Stimulated activated CD4-positive, alpha-beta T cell treated with anti-CD3 and anti-CD28 coated beads, Interleukin-2, amount 100 ng/mL, for 24 hours (primary cell): ENCODE measurements around the gene CEP170B.
"Not testable (repeated sequence)": the region's sequence is repeated elsewhere in the genome, so short reads cannot be mapped to it uniquely, and the experiment has no call there.

Experiments used
- DNase-seq, 2 donors: peaks; one replicate each; pipeline ENCODE4 v3.0.0-alpha.2; 2020

Gene CEP170B

DNA sequence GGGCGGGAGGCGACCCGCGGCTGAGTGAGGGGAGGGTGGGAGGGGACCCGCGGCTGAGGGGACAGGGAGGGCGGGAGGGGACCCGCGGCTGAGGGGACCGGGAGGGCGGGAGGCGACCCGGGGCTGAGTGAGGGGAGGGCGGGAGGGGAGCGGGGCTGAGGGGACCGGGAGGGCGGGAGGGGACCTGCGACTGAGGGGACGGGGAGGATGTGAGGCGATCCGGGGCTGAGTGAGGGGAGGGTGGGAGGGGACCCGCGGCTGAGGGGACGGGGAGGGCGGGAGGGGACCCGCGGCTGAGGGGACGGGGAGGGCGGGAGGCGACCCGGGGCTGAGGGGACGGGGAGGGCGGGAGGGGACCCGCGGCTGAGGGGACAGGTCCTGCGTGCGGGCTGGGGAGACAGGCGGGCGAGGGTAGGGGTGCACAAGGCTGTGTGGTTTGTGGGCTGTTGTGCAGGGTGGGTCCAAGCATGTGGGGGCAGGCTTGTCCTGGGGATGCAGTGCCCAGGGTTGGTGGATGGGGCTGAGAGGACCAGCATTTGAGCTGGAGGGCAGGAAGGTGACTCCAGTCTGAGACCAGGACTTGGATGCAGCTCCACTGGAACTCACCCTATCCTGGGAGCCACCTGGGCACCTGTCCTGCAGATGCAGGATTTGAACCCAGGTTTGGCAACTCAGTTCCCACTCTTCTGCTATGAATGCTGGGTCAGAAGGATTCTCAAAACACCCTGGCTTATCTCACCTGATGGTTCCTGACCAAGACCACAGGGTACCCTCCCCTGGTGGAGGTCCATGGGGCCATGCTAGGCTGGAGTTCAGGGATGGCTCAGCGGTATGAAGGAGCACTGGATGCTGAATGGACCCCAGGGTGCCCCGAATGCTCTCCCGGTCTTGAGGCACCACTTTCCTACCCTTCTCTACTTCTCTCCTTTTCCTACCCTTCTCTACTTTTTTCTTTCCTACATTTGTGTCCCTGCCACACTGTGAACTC is 69.0 kb downstream of the CEP170B start:
- DNase-seq, result no peak

DNA sequence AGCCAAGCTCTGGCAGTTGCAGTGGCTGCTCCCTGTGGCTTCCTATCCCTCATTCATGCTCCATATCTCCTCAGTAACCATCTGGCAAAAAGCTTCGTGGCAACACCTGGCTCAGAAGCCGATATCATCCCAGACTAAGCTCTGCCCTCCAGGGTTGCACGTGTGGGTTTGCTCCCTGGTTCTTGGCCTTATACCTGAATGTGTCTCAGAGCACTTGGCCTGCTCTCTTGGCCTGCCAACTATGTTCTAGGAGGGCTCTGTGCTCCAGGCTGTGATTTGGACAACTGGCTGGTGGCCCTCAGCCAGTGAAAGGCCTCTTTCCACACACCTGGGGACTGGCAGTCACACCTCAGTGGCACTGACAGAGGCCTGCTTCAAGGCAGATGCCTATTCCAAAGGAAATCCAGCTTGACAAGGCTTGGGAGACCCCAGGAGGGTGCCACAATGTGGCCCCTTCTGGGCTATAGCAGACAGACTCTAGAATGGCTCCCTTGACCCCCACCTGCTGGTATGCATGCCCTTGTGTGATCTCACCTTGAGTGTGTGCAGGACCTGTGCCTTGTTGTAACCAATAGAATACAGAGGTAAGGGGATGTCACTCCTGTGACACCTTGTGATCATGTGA is 70.1 kb downstream of the CEP170B start:
- DNase-seq, result no peak

DNA sequence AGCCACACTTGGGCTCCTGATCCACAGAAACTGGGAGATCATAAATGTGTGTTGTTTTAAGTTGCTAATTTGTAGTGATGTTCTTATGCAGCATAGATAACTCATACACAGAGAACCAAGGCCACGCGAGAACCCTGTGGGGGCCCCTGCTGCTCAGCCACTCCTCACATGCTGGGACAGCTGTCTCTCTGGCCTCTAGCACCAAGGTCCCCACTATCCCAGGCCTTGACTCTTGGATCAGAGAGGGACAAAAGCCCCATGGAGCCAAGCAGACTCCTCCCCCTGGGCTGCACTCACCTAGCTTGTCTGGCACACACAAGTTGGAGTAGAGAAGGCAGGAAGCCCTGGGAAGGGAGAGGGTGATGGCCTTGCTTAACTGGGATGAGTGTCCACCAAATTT is 70.9 kb downstream of the CEP170B start:
- DNase-seq, result no peak

DNA sequence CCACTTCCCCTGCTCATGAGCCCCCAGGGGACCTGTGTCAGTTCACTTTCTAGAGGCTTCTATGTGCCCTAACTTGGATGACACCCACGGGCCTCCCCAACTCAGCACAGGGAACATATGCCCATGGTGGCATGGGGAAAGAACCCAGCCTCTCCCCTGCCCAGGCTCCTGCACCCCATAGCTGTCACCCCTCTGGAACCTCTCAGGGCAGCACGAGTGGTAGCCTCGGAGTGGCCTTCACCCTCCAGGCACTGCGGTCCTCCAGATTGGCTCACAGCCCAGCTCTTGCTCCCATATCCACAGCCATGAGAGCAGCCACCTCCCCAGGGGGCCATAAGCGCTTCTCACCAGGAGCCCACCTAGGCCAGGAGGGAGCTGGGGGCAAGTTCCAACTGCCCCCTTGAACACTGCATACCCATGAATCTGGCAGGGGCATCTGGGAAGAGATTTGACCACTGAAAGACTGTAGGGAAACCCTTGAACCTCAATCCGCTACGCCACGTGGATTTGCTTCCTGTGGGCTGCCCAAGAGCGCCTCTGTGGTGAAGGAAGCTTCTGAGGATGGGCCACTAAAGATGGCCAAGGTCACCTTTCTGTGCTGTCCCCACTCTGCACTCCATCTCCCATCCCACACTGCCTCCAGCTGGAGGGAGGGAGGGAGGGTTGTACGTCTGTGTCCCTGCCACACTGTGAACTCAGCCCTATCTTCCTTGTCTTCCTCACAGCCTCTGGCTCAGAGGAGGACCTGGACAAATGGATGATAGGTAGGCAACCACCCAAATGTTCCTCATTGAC is 71.5 kb downstream of the CEP170B start:
- DNase-seq, result no peak

DNA sequence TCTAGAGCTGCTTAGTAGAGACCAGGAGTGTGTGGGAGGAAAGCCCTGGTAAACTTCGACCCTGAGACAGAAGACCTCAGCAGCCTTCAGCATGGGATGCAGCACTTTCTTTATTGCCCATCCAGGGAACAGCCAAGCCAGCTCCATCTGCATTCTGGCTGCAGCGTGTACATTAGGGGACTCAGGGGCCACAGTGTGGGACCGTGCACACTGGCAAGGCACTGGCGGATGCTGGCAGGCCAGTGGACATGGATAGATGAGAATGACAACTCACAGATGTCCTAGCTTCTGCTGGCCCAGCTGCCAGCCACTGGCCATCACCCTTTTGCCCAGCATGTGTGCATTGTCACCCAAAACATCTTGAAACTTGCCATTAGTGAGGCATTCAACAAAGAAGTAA is 72.1 kb downstream of the CEP170B start:
- no peak for DNase-seq

DNA sequence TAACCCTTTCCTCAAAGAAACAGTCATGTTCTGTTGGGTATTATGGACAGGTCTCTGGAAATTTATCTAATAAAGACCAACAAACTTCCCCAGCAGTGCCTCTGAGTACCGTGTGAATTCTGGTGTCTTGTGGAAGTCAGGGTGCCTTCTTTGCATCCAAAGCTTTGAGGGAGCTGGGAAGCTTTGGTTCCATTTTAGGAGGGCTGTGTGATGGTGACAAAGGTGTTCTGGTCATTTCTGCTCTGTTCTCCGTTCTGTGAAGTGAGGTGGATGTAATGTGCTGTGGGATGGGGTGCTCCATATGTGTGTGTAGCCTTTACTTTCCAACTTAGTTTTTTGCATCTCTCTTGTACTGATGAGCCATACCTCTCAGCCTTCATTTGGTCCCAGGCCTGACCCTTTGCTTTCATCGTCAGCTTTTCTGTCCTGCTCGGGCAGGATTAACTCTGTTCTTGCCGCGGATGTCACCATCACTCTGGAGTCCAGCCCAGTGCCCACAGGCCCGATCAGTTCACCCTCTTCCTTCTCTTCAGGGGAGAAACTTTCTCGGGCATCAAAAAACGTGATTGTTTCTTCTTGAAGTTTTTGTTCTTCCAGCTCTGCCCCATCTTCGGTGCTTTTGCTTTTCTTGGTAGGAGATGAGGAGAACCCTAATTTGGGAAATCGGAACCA is 72.8 kb downstream of the CEP170B start:
- no peak for DNase-seq

DNA sequence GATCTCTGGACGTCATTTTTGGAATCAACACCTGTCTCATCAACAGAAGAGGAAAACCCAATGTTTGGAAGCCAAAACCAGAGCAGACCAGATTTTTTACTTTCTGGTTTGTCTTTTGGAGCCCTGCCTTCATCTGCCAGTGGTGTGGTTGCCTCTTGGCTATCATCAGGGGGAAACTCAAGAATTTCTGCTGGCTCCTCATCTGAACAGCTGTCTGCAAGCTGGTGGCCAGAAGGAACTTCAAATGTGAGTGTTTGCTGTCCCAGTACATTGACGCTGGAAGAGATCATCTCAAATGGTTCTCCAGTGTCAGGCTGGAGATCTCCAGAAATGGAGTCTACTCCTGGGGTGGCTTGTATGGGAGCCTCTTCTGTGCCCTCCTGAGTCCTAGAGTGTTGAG is 73.4 kb downstream of the CEP170B start:
- DNase-seq, result no peak

DNA sequence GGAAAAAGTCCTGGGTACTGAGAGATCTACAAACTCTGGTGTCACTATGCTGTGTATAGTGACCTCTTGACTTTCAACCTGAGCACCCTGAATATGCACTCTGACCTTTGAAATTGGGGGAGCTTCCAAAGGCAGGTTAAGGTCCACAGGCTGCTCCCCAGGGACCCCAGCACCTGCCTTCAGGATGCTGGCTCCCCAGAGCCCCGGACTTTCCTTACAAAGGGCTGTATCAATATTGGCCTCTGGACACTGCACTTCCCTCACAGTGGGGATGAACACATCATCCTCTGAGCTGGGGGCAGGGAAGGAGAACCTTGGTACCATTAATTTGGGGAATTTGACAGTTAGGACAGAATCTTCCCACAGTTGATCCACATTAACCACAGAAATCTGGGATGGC is 73.9 kb downstream of the CEP170B start:
- DNase-seq, result no peak

DNA sequence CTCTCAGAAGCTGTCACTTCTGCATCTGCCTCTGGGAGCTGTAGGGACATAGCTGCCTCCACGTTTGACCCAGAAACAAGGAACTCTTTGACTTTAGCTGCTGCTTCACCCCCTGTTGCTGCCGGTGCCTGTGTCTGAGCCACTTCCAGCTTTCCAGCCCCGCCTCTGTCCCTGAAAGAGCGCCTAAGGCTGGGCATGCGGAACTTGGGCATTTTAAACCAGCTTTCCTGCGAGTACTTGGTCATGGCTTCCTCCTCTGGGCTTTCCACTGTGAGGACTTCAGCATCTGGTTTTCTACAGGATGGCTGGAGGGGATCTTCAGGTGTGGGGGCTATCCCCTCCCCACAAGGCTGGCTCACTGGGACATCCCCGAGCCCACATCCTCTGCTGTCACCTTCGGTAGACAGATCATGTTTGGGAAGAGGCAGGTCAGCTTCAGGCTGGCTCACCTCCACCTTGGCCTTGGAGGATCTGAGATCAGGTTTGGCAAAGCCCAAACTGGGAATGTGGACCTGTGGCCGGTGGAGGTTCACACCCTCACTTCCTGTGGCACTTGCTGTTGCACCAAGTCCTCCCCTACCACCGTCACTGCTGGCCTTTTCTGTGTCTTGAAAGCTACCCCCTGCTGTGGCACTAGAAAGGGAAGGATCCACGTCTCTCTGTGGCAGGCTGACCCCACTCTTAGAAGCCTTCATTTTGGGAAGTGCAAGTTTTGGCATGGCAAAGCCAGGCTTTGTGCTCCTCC is 74.8 kb downstream of the CEP170B start:
- no peak for DNase-seq

DNA sequence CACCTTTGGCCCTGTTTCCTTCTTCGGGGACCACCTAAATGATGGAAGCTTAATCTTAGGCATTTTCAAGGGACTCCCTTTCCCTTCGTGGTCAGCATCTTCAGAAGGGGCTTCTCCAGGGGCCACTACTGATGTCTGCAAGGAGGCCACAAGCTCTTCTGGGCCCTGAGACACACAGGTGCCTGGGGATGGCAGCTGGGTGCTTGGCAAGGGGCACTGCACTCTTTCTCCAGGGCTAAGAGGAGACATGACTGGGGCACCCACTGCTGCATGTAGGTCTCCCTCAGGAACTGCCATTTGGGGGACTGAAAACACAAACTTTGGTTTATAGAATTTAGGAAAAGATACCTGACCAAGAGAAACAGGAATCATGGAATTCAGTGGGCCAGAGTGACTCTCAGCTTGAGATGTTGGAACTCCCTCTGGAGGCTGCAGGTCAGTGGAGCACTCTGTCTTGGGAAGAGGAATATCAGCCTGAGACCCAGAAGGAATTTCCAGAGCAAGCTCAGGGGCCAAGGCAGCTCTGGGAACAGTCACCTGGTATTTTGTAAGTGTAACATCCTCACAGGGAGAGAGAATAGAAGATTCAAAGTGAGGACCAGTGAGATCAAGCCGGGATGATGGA is 75.6 kb downstream of the CEP170B start:
- DNase-seq, result no peak

DNA sequence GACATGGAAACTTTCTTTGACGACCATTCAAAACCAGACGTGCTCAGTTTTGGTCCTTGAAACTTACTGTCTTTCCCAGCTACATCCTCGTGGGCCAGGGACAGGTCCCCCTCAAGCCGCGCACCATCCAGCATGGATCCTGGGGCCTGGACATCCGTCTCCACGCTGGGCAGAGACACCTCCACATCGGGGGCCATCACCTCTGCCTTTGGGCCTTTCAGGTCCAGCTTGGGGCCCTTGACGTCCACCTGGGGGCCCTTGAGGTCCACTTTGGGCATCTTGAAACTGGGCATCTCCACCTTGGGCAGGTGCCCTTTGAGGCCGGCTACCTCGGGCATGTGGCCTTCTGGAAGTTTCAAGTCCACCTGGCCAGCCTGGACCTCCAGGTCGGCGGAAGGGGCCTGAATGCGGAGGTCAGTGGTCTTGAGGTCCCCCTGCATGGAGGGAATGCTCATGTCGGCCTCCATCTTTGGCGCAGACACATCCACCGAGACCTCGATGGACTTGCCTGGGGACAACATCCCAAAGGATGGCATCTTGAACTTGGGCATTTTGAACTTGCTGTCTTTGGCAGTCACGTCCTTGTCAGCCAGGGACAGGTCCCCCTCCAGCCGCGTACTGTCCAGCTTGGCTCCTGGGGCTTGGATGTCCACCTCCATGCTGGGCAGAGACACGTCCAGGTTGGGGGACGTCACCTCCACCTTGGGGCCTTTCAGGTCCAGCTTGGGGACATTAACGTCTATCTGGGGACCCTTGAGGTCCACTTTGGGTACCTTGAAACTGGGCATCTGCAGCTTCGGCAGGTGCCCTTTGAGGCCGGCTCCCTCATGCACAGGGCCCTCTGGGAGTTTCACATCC is 76.7 kb downstream of the CEP170B start:
- DNase-seq, result no peak

DNA sequence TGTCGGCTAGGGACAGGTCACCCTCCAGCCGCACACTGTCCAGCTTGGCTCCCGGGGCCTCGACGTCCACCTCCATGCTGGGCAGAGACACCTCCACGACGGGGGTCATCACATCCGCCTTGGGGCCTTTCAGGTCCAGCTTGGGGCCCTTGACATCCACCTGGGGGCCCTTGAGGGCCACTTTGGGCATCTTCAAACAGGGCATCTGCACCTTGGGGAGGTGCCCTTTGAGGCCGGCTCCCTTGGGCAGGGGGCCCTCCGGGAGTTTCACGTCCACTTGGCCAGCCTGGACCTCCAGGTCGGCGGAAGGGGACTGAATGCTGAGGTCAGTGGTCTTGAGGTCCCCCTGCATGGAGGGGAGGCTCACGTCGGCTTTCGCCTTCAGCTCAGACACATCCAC is 77.5 kb downstream of the CEP170B start:
- no peak for DNase-seq

DNA sequence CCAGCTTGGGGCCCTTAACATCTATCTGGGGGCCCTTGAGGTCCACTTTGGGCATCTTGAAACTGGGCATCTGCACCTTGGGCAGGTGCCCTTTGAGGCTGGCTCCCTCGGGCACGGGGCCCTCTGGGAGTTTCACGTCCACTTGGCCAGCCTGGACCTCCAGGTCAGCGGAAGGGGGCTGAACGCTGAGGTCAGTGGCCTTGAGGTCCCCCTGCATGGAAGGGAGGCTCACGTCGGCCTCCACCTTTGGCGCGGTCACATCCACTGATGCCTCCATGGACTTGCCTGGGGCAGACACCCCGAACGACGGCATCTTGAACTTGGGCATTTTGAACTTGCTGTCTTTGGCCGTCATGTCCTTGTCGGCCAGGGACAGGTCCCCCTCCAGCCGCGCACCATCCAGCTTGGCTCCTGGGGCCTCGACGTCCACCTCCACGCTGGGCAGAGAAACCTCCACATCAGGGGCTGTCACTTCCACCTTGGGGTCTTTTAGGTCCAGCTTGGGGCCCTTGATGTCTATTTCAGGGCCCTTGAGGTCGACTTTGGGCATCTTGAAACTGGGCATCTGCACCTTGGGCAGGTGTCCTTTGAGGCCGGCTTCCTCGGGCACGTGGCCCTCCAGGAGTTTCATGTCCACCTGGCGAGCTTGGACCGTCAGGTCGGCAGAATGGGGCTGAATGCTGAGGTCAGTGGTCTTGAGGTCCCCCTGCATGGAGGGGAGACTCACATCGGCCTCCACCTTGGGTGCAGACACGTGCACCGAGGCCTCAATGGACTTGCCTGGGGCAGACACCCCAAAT is 78.3 kb downstream of the CEP170B start:
- DNase-seq, result not testable (repeated sequence)

DNA sequence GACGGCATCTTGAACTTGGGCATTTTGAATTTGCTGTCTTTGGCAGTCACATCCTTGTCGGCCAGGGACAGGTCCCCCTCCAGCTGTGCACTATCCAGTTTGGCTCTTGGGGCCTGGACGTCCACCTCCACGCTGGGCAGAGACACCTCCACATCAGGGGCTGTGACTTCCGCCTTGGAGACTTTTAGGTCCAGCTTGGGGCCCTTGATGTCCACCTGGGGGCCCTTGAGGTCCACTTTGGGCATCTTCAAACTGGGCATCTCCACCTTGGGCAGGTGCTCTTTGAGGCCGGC is 78.9 kb downstream of the CEP170B start:
- not testable (repeated sequence) for DNase-seq

DNA sequence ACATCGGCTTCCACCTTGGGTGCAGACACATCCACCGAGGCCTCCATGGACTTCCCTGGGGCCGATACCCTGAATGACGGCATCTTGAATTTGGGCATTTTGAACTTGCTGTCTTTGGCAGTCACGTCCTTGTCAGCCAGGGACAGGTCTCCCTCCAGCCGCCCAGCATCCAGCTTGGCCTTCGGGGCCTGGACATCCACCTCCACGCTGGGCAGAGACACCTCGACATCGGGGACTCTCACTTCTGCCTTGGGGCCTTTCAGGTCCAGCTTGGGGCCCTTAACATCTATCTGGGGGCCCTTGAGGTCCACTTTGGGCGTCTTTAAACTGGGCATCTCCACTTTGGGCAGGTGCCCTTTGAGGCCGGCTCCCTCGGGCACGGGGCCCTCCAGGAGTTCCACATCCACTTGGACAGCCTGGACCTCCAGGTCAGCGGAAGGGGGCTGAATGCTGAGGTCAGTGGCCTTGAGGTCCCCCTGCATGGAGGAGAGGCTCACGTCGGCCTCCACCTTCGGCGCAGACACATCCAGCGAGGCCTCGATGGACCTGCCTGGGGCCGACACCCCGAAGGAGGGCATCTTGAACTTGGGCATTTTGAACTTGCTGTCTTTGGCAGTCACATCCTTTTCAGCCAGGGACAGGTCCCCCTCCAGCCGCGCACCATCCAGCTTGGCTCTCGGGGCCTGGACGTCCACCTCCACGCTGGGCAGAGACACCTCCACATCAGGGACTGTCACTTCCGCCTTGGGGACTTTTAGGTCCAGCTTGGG is 79.6 kb downstream of the CEP170B start:
- DNase-seq, result not testable (repeated sequence)

DNA sequence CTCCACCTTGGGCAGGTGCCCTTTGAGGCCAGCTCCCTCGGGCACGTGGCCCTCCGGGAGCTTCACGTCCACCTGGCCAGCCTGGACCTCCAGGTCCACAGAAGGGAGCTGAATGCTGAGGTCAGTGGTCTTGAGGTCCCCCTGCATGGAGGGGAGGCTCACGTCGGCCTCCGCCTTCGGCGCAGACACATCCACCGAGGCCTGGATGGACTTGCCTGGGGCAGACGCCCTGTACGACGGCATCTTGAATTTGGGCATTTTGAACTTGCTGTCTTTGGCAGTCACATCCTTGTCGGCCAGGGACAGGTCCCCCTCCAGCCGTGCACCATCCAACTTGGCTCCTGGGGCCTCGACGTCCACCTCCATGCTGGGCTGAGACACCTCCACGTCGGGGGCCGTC is 80.2 kb downstream of the CEP170B start:
- not testable (repeated sequence) for DNase-seq
